ENCODE measurements around the gene RASA2.

The RASA2 gene

GRCh38 chr3:141484701-141485287 is 2.0 kb upstream of the RASA2 start:
- Histone ChIP-seq H3K4me2 (peak overlapping the region in 9 of 11 experiments; percentile 73 to 96 (median 89); a peak in 15 of 22 replicates), H3K9ac (peak overlapping the region in 2 of 11 experiments; percentile 75 to 98; a peak in 3 of 22 replicates), H3K9me3 (replicated peaks in 1 of 11) (peaks cover 0 to 31% (median 0%) of the 10 kb centered on the region in 11 experiments; a peak in 6 of 22 replicates), H3K4me1 (peaks cover 27 to 64% (median 60%) of the 10 kb centered on the region in 10 experiments), H3K27me3 (peaks cover 0 to 7% (median 0%) of the 10 kb centered on the region in 11 experiments; a peak in 3 of 22 replicates), H3K4me3 (0 out of 20 replicates have a peak overlapping the region, but pooled peaks of 1 of the 10 experiments have one; percentile 6), H3K27ac (peak overlapping the region in 7 of 11 experiments; percentile 35 to 95 (median 62); a peak in 11 of 22 replicates), H4K20me1 (peaks cover 5 to 21% (median 19%) of the 10 kb centered on the region in 11 experiments; a peak in 20 of 22 replicates), H3K36me3 (peaks cover 0 to 11% (median 3%) of the 10 kb centered on the region in 11 experiments; a peak in 5 of 22 replicates)
- no peak for TF ChIP-seq Cebpa-rat (IDR thresholded peaks at IDR 0.05)

GRCh38 chr3:141485641-141486495 is 959 bp upstream of the RASA2 start:
- Histone ChIP-seq H4K20me1 (peaks cover 14 to 32% (median 29%) of the 10 kb centered on the region in 11 experiments; a peak in 20 of 22 replicates), H3K4me2 (peak overlapping the region; percentile 73 to 96 (median 87)), H3K9me3 (replicated peaks in 1 of 11) (peaks cover 0 to 31% (median 0%) of the 10 kb centered on the region in 11 experiments; a peak in 6 of 22 replicates), H3K4me1 (peaks cover 27 to 75% (median 63%) of the 10 kb centered on the region in 10 experiments), H3K36me3 (peaks cover 0 to 20% (median 7%) of the 10 kb centered on the region in 11 experiments; a peak in 6 of 22 replicates), H3K9ac (peak overlapping the region in 10 of 11 experiments; percentile 2 to 98 (median 70); a peak in 16 of 22 replicates), H3K27me3 (peaks cover 0 to 7% (median 0%) of the 10 kb centered on the region in 11 experiments; a peak in 3 of 22 replicates), H3K27ac (peak overlapping the region in 10 of 11 experiments; percentile 26 to 95 (median 56); a peak in 19 of 22 replicates), H3K4me3 (peak overlapping the region in 9 of 10 experiments; percentile 79 to 91 (median 87); a peak in 16 of 20 replicates)
- TF ChIP-seq Cebpa-rat (IDR thresholded peaks at IDR 0.05): no peak

GRCh38 chr3:141486496-141486745 is 406 bp upstream of the RASA2 start:
- no peak for TF ChIP-seq Cebpa-rat (IDR thresholded peaks at IDR 0.05)
- H3K27me3 ChIP-seq: peaks cover 0 to 7% (median 0%) of the 10 kb centered on the region in 11 experiments; a peak in 3 of 22 replicates
- H3K4me3 ChIP-seq: peak overlapping the region; percentile 79 to 91 (median 88); a peak in 19 of 20 replicates
- peaks cover 0 to 24% (median 7%) of the 10 kb centered on the region in 11 experiments; a peak in 6 of 22 replicates for H3K36me3 ChIP-seq
- H4K20me1 ChIP-seq: peaks cover 19 to 38% (median 35%) of the 10 kb centered on the region in 11 experiments; a peak in 20 of 22 replicates
- H3K27ac ChIP-seq: peak overlapping the region; percentile 4 to 95 (median 50); a peak in 18 of 22 replicates
- H3K9me3 ChIP-seq (replicated peaks in 1 of 11): peaks cover 0 to 31% (median 0%) of the 10 kb centered on the region in 11 experiments; a peak in 6 of 22 replicates
- peak overlapping the region; percentile 35 to 98 (median 64); a peak in 17 of 22 replicates for H3K9ac ChIP-seq
- H3K4me2 ChIP-seq: peak overlapping the region; percentile 73 to 96 (median 87)
- peaks cover 27 to 80% (median 65%) of the 10 kb centered on the region in 10 experiments for H3K4me1 ChIP-seq

GRCh38 chr3:141487521-141488252 is 860 bp downstream of the RASA2 start:
- peaks cover 27 to 84% (median 61%) of the 10 kb centered on the region in 10 experiments for H3K4me1 ChIP-seq
- peak overlapping the region; percentile 70 to 98 (median 87) for H3K4me2 ChIP-seq
- TF ChIP-seq Cebpa-rat (IDR thresholded peaks at IDR 0.05): no peak
- peaks cover 0 to 23% (median 0%) of the 10 kb centered on the region in 11 experiments; a peak in 6 of 22 replicates for H3K9me3 ChIP-seq (replicated peaks in 1 of 11)
- H3K9ac ChIP-seq: peak overlapping the region; percentile 90 to 98 (median 94)
- H3K36me3 ChIP-seq: peaks cover 0 to 28% (median 7%) of the 10 kb centered on the region in 11 experiments; a peak in 6 of 22 replicates
- peak overlapping the region; percentile 87 to 96 (median 92) for H3K27ac ChIP-seq
- H3K27me3 ChIP-seq: peaks cover 0 to 7% (median 0%) of the 10 kb centered on the region in 11 experiments; a peak in 3 of 22 replicates
- peak overlapping the region; percentile 79 to 91 (median 88) for H3K4me3 ChIP-seq
- peaks cover 23 to 49% (median 42%) of the 10 kb centered on the region in 11 experiments; a peak in 20 of 22 replicates for H4K20me1 ChIP-seq

GRCh38 chr3:141489203-141489602 is 2.4 kb downstream of the RASA2 start:
- Histone ChIP-seq H3K4me1 (peaks cover 27 to 79% (median 46%) of the 10 kb centered on the region in 10 experiments), H3K9me3 (replicated peaks in 1 of 11) (peaks cover 0 to 12% (median 0%) of the 10 kb centered on the region in 11 experiments; a peak in 7 of 22 replicates), H4K20me1 (peaks cover 27 to 64% (median 51%) of the 10 kb centered on the region in 11 experiments; a peak in 20 of 22 replicates), H3K27ac (0 out of 22 replicates have a peak overlapping the region, but pooled peaks of 1 of the 11 experiments have one; percentile 96), H3K36me3 (peaks cover 0 to 42% (median 7%) of the 10 kb centered on the region in 11 experiments; a peak in 7 of 22 replicates), H3K4me2 (peak overlapping the region in 10 of 11 experiments; percentile 70 to 98 (median 88); a peak in 19 of 22 replicates), H3K27me3 (peaks cover 0 to 7% (median 0%) of the 10 kb centered on the region in 11 experiments; a peak in 3 of 22 replicates), H3K9ac (peak overlapping the region in 3 of 11 experiments; percentile 9 to 98 (median 98); a peak in 5 of 22 replicates), H3K4me3 (peak overlapping the region in 4 of 10 experiments; percentile 79 to 89 (median 88); a peak in 5 of 20 replicates)
- TF ChIP-seq Cebpa-rat (IDR thresholded peaks at IDR 0.05): no peak

GRCh38 chr3:141491081-141491480 is 4.3 kb downstream of the RASA2 start:
- Histone ChIP-seq H3K9ac (no peak overlapping the region), H3K36me3 (peaks cover 0 to 56% (median 7%) of the 10 kb centered on the region in 11 experiments; a peak in 8 of 22 replicates), H3K27me3 (peaks cover 0 to 7% (median 0%) of the 10 kb centered on the region in 11 experiments; a peak in 3 of 22 replicates), H3K9me3 (replicated peaks in 1 of 11) (peaks cover 0 to 22% (median 6%) of the 10 kb centered on the region in 11 experiments; a peak in 9 of 22 replicates), H3K4me1 (peaks cover 19 to 61% (median 27%) of the 10 kb centered on the region in 10 experiments), H3K27ac (no peak overlapping the region), H4K20me1 (peaks cover 27 to 79% (median 51%) of the 10 kb centered on the region in 11 experiments; a peak in 20 of 22 replicates), H3K4me2 (peak overlapping the region in 5 of 11 experiments; percentile 70 to 98 (median 88); a peak in 9 of 22 replicates), H3K4me3 (no peak overlapping the region)
- no peak for TF ChIP-seq Cebpa-rat (IDR thresholded peaks at IDR 0.05)

- peaks cover 0 to 22% (median 6%) of the 10 kb centered on the region in 11 experiments; a peak in 9 of 22 replicates for H3K9me3 ChIP-seq (replicated peaks in 1 of 11)
- H3K27ac ChIP-seq: no peak overlapping the region
- H4K20me1 ChIP-seq: peaks cover 27 to 79% (median 51%) of the 10 kb centered on the region in 11 experiments; a peak in 20 of 22 replicates
- peaks cover 13 to 55% (median 22%) of the 10 kb centered on the region in 10 experiments for H3K4me1 ChIP-seq
- peak overlapping the region in 1 of 11 experiments; percentile 98; a peak in 2 of 22 replicates for H3K4me2 ChIP-seq
- TF ChIP-seq Cebpa-rat (IDR thresholded peaks at IDR 0.05): no peak
- peaks cover 0 to 7% (median 0%) of the 10 kb centered on the region in 11 experiments; a peak in 3 of 22 replicates for H3K27me3 ChIP-seq
- H3K4me3 ChIP-seq: no peak overlapping the region
- H3K36me3 ChIP-seq: peaks cover 0 to 56% (median 7%) of the 10 kb centered on the region in 11 experiments; a peak in 8 of 22 replicates
- no peak overlapping the region for H3K9ac ChIP-seq
Observed at GRCh38 chr3:141491929-141492328, 5.1 kb downstream of the RASA2 start.

All from BLaER1 treated with 17β-estradiol and CSF1 and Interleukin-3, amounts not matched to agents 10 nM and 100 nM (cell line).